SK-N-SH treated with all-trans-retinoic acid at 6 μM for 48 hours (cell line): ENCODE data around the gene RBMX.

Experiments
- ESRRG ChIP-seq: fragments of 250-450 bp; sonication (Bioruptor Pico); IDR thresholded peaks from 2 replicates; pipeline ENCODE4 v1.6.1; 2021; ENCODE audit warnings: mild to moderate bottlenecking
- PPARA ChIP-seq: fragments of 250-450 bp; sonication (Bioruptor Pico); IDR thresholded peaks from 2 replicates; pipeline ENCODE4 v1.5.0; 2020; ENCODE audit warnings: mild to moderate bottlenecking, borderline replicate concordance
- ZFP3 ChIP-seq: fragments of 250-450 bp; sonication (Bioruptor Pico); IDR thresholded peaks from 2 replicates; pipeline ENCODE4 v1.5.0; 2020; ENCODE audit warnings: mild to moderate bottlenecking, moderate library complexity
- ZFP30 ChIP-seq: fragments of 450-650 bp; formaldehyde crosslinking; IDR thresholded peaks from 2 replicates; pipeline ENCODE4 v1.5.0; 2022; ENCODE audit warnings: mild to moderate bottlenecking, moderate library complexity

GRCh38 chrX:136911253-136911652, 30.7 kb upstream of the RBMX start:
- TF ChIP-seq PPARA (no peak), ZFP3 (CRISPR knock-in tag) (no peak), ESRRG (CRISPR knock-in tag) (no peak), ZFP30 (CRISPR knock-in tag) (no peak)
